Upper lobe of right lung (tissue), 1 donor: ENCODE measurements around the gene PCLO. TPM values are rescaled to one million over a fixed set of nuclear protein-coding genes. Genes with fewer than 3 reads are reported as not detected.

Experiments
- ATAC-seq: fragments of 200-7000 bp; cut with Tn5 transposase; one replicate; pipeline ENCODE4 v1.9.1; 2020; ENCODE audit warnings: mild to moderate bottlenecking, moderate library complexity
- DNase-seq: peaks from one replicate; pipeline ENCODE4 v3.0.0-alpha.2; 2020
- H3K27ac ChIP-seq: fragments of 200-600 bp; one replicate; pipeline ENCODE4 v1.8.0; 2022
- H3K27me3 ChIP-seq: fragments of 200-600 bp; one replicate; pipeline ENCODE4 v1.8.0; 2022; ENCODE audit warnings: mild to moderate bottlenecking
- H3K36me3 ChIP-seq: fragments of 200-600 bp; one replicate; pipeline ENCODE4 v1.8.0; 2022
- H3K4me1 ChIP-seq: fragments of 200-600 bp; one replicate; pipeline ENCODE4 v1.8.0; 2022
- H3K4me3 ChIP-seq: fragments of 200-600 bp; one replicate; pipeline ENCODE4 v1.8.0; 2022; ENCODE audit warnings: mild to moderate bottlenecking
- H3K9me3 ChIP-seq: fragments of 200-600 bp; one replicate; pipeline ENCODE4 v1.8.0; 2022
- CTCF ChIP-seq: fragments of 200-600 bp; IDR thresholded peaks from one replicate; pipeline ENCODE4 v1.8.0; 2022; ENCODE audit warnings: antibody characterized with exemption
- intact Hi-C: fragments of 100-400 bp; cut with DNase I; formaldehyde crosslinking; loops from one replicate; pipeline ENCODE4 v1.11.0; 2022
- total RNA-seq: library from RNA; stranded (reverse); fragmentation: NEBNext Ultra II Directional; extraction: Animal tissue kit (Norgen Biotek cat#: 25700); gene quantifications from one replicate; pipeline ENCODE4 v1.2.1, GENCODE V29; 2021
- donor health status: DM: no; HTN: yes; CAD: no; lungs with severe emphysema.

The PCLO gene
- total RNA-seq, 1 donor from 2014 or later, result 5.3 TPM

GRCh38 chr7:82705517-82706260 is 457.0 kb downstream of the PCLO start:
- Histone ChIP-seq H3K4me1 (no peaks in the 10 kb centered on the region), H3K27ac (no peak overlapping the region), H3K27me3 (no peaks in the 10 kb centered on the region), H3K36me3 (no peaks in the 10 kb centered on the region), H3K9me3 (no peaks in the 10 kb centered on the region), H3K4me3 (no peak overlapping the region)
- intact Hi-C loops, result no loop called here
- no peak for TF ChIP-seq CTCF
- no peak for ATAC-seq
- DNase-seq, result no peak

DNA sequence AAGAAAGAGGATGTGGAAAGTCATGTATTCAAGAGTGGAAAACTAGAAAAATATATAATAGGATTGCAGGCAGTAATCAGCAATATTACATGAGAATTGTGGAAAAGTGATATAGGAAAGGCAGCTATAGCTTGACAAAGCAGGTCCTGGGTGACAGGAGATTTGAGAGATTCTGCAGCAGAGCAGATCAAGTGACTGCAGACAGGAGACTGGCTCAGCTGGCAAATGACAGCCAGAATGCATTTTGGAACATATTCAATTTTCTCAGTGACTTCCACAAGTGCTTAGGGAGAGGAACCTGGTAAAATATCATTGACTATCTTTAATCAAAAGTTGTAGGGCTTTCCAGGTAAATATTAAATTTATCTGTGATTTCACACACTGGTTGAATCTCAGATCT is 458.6 kb downstream of the PCLO start:
- TF ChIP-seq CTCF, result no peak
- intact Hi-C loops, result no loop called here
- no peaks in the 10 kb centered on the region for H3K27me3 ChIP-seq
- H3K4me3 ChIP-seq, result no peak overlapping the region
- DNase-seq, result no peak
- no peaks in the 10 kb centered on the region for H3K9me3 ChIP-seq
- H3K27ac ChIP-seq, result no peak overlapping the region
- H3K36me3 ChIP-seq, result no peaks in the 10 kb centered on the region
- no peaks in the 10 kb centered on the region for H3K4me1 ChIP-seq
- ATAC-seq, result no peak
